Measurements from ENCODE around the gene SYN1. TPM values are rescaled to one million over a fixed set of nuclear protein-coding genes. Genes with fewer than 3 reads are reported as not detected.

The SYN1 gene
- total RNA-seq, 1 donor from 2014 or later: 5.3 TPM

DNA sequence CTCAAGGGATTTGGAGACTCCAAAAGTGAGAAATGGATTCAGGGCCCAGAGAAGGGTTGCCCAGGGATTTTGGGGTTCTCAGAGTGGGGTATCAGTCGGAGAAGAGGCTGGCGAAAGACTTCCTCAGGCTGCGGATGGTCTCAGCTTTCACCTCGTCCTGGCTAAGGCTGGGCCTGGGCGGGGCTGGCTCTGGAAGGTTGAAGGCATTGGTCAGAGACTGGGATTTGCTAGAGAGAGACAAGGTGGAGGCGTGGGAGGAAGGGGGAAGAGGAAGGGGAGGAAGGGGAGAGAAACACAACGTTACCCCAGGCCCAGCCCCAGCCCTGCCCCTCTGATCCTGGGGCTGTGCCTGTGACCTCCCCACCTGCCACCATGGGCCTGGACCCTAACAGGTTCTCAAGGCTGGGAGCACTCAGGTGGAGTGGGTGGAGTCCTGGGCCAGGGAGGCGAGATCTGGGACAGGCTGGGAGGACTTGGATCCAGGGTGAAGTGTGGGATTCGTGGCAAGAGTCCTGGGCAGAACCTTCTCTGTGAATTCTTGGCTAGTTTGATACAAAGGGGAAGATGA is 46.8 kb downstream of the SYN1 start:
- Mint-ChIP-seq H3K4me3 (ENCODE audit: low read depth) (no peak overlapping the region), H3K27ac (peak overlapping the region; percentile 95), H3K27me3 (no peaks in the 10 kb centered on the region), H3K4me1 (ENCODE audit: low read depth) (peaks cover 6% of the 10 kb centered on the region), H3K36me3 (ENCODE audit: insufficient read depth) (peaks cover 19% of the 10 kb centered on the region), H3K9me3 (ENCODE audit: low read depth) (peaks cover 15% of the 10 kb centered on the region)
- DNase-seq (ENCODE audit: low spot score, unreplicated experiment): no peak
- TF ChIP-seq, protein P1, sequence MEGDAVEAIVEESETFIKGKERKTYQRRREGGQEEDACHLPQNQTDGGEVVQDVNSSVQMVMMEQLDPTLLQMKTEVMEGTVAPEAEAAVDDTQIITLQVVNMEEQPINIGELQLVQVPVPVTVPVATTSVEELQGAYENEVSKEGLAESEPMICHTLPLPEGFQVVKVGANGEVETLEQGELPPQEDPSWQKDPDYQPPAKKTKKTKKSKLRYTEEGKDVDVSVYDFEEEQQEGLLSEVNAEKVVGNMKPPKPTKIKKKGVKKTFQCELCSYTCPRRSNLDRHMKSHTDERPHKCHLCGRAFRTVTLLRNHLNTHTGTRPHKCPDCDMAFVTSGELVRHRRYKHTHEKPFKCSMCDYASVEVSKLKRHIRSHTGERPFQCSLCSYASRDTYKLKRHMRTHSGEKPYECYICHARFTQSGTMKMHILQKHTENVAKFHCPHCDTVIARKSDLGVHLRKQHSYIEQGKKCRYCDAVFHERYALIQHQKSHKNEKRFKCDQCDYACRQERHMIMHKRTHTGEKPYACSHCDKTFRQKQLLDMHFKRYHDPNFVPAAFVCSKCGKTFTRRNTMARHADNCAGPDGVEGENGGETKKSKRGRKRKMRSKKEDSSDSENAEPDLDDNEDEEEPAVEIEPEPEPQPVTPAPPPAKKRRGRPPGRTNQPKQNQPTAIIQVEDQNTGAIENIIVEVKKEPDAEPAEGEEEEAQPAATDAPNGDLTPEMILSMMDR (IDR thresholded peaks at IDR 0.05; ENCODE audit: unreplicated experiment): no peak

DNA sequence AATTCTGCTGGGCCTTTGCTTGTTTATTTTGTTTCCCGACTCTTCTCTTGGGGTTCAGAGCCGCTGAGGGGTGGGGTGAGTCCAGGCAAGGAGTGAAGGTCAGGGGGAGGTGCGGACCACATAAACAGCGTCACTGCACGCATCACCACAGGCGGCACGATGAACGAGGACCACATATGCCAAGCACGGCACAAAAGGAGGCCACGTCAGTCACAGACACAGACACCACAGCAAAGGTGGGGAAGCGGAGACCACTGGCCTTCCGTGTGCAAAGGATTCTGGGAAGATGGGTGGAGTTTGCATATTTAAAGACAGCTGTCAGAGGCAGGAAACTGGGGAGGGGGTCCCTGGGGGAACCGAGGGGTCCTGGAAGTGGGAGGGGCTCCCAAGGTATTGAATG is 47.8 kb downstream of the SYN1 start:
- Mint-ChIP-seq H3K4me1 (ENCODE audit: low read depth) (peaks cover 6% of the 10 kb centered on the region), H3K27ac (no peak overlapping the region), H3K9me3 (ENCODE audit: low read depth) (peaks cover 15% of the 10 kb centered on the region), H3K4me3 (ENCODE audit: low read depth) (no peak overlapping the region), H3K27me3 (no peaks in the 10 kb centered on the region), H3K36me3 (ENCODE audit: insufficient read depth) (peaks cover 20% of the 10 kb centered on the region)
- TF ChIP-seq, protein P1 (IDR thresholded peaks at IDR 0.05; ENCODE audit: unreplicated experiment): no peak
- DNase-seq (ENCODE audit: low spot score, unreplicated experiment): no peak

DNA sequence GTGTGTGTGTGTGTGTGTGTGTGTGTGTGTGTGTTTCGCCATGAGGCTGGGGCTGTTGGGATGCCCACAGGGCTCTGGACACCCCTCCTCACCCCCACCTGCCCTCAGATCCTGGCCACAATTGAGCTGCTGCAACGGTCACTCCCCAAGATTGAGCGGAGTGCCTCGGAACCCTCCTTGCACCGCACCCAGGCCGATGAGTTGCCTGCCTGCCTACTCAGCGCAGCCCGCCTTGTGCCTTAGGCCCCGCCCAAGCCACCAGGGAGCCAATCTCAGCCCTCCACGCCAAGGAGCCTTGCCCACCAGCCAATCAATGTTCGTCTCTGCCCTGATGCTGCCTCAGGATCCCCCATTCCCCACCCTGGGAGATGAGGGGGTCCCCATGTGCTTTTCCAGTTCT is 48.4 kb downstream of the SYN1 start:
- peaks cover 12% of the 10 kb centered on the region for H3K9me3 Mint-ChIP-seq (ENCODE audit: low read depth)
- H3K4me3 Mint-ChIP-seq (ENCODE audit: low read depth): no peak overlapping the region
- no peaks in the 10 kb centered on the region for H3K27me3 Mint-ChIP-seq
- TF ChIP-seq, protein P1 (IDR thresholded peaks at IDR 0.05; ENCODE audit: unreplicated experiment): no peak
- no peak for DNase-seq (ENCODE audit: low spot score, unreplicated experiment)
- H3K27ac Mint-ChIP-seq: no peak overlapping the region
- H3K36me3 Mint-ChIP-seq (ENCODE audit: insufficient read depth): peaks cover 21% of the 10 kb centered on the region
- H3K4me1 Mint-ChIP-seq (ENCODE audit: low read depth): peaks cover 6% of the 10 kb centered on the region

DNA sequence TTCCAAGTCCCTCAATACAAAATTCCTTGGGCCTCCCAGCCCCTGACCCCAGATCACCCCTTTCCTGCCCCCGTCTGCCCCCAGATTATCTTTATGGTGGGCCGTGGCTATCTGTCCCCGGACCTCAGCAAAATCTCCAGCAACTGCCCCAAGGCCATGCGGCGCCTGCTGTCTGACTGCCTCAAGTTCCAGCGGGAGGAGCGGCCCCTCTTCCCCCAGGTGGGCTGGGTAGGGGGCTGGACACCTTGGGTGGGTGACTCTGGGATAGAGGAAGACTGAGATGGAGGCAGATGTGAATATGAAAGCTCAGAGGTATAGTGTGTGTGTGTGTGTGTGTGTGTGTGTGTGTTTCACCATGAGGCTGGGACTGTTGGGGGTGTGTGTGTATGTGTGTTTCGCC is 48.9 kb downstream of the SYN1 start:
- DNase-seq (ENCODE audit: low spot score, unreplicated experiment): no peak
- Mint-ChIP-seq H3K27ac (no peak overlapping the region), H3K4me1 (ENCODE audit: low read depth) (peaks cover 6% of the 10 kb centered on the region), H3K36me3 (ENCODE audit: insufficient read depth) (peaks cover 22% of the 10 kb centered on the region), H3K9me3 (ENCODE audit: low read depth) (peaks cover 14% of the 10 kb centered on the region), H3K27me3 (no peaks in the 10 kb centered on the region), H3K4me3 (ENCODE audit: low read depth) (no peak overlapping the region)
- TF ChIP-seq, protein P1 (IDR thresholded peaks at IDR 0.05; ENCODE audit: unreplicated experiment): no peak

DNA sequence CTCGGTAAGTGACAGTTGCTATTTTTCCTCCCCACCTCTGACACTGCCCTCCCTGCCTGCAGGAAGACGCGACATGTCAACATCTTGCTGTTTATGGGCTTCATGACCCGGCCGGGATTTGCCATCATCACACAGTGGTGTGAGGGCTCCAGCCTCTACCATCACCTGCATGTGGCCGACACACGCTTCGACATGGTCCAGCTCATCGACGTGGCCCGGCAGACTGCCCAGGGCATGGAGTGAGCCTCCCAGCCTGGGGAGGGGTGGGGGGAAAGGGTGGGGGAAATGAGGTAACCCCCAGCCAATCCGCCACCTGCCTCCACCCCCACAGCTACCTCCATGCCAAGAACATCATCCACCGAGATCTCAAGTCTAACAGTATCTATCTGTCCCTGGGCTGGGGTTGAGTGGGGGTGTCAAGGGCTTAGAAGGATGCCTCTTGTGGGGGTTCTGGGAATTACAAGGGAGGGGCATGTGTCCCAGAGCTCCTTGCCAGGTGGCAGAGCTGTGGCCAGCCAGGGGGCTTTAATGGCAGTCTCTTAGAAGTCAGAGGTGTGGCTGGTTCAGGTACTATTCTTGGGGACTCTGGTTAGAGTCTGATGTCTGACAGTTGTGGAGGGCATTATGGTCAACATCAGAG is 50.9 kb downstream of the SYN1 start:
- TF ChIP-seq, protein P1 (IDR thresholded peaks at IDR 0.05; ENCODE audit: unreplicated experiment): peak; percentile 30
- Mint-ChIP-seq H3K27me3 (no peaks in the 10 kb centered on the region), H3K4me1 (ENCODE audit: low read depth) (peaks cover 6% of the 10 kb centered on the region), H3K9me3 (ENCODE audit: low read depth) (peaks cover 14% of the 10 kb centered on the region), H3K36me3 (ENCODE audit: insufficient read depth) (peaks cover 24% of the 10 kb centered on the region), H3K27ac (no peak overlapping the region), H3K4me3 (ENCODE audit: low read depth) (no peak overlapping the region)
- no peak for DNase-seq (ENCODE audit: low spot score, unreplicated experiment)
